HepG2 (cell line): Measurements from ENCODE around the gene MYO7B.

Source experiments
- BCL6 ChIP-seq: IDR thresholded peaks from 2 replicates; pipeline ENCODE4 v1.6.1; 2016; ENCODE audit warnings: missing genetic modification reagents, missing compliant biosample characterization
- FOXM1 ChIP-seq: sonication (generic); formaldehyde crosslinking; IDR thresholded peaks from 2 replicates; pipeline ENCODE4 v1.5.0; 2020; ENCODE audit warnings: missing genetic modification reagents
- HDAC1 ChIP-seq: sonication (generic); formaldehyde crosslinking; IDR thresholded peaks from 2 replicates; pipeline ENCODE4 v1.5.1; 2020; ENCODE audit warnings: mild to moderate bottlenecking, missing genetic modification reagents
- MEF2D ChIP-seq: sonication (generic); formaldehyde crosslinking; IDR thresholded peaks from 2 replicates; pipeline ENCODE4 v1.5.1; 2020; ENCODE audit warnings: mild to moderate bottlenecking, missing genetic modification reagents
- MXI1 ChIP-seq: IDR thresholded peaks from 3 replicates; pipeline ENCODE4 v1.6.1; 2012; ENCODE audit warnings: low read depth, low read length, inconsistent platforms, borderline replicate concordance
- POLR2A ChIP-seq, 2 experiments: IDR thresholded peaks; 2 replicates each; pipeline ENCODE4 v1.6.1; 2011; ENCODE audit warnings: low read depth in 2 of 2, low read length in 2 of 2, mild to moderate bottlenecking in 1 of 2, moderate library complexity in 1 of 2; ENCODE audit not compliant: insufficient read depth in 1 of 2
- ZNF292 ChIP-seq: sonication (generic); formaldehyde crosslinking; IDR thresholded peaks from 2 replicates; pipeline ENCODE4 v1.8.1; 2022; ENCODE audit warnings: mild to moderate bottlenecking, low read depth, missing genetic modification reagents, borderline replicate concordance

- TF ChIP-seq ZNF292 (CRISPR knock-in tag): no peak
- TF ChIP-seq BCL6: no peak
- TF ChIP-seq MEF2D (CRISPR knock-in tag): no peak
- no peak for TF ChIP-seq FOXM1 (CRISPR knock-in tag)
- TF ChIP-seq POLR2A (IDR thresholded peaks at IDR 0.05; ENCODE audit: insufficient read depth in 1 of 2, low read depth in 2 of 2, low read length in 2 of 2): no peak
- TF ChIP-seq MXI1: no peak
- no peak for TF ChIP-seq HDAC1
Measured at GRCh38 chr2:127651381-127651809, 115.9 kb downstream of the MYO7B start.
